GM19023 (cell line): ENCODE measurements around the gene GPR25.

Experiments used
- ATAC-seq: cut with Tn5 transposase; IDR thresholded peaks from one replicate; pipeline ENCODE4 v1.9.1; 2021; ENCODE audit warnings: mild to moderate bottlenecking, moderate library complexity; ENCODE audit not compliant: unreplicated experiment

GPR25 gene, protein sequence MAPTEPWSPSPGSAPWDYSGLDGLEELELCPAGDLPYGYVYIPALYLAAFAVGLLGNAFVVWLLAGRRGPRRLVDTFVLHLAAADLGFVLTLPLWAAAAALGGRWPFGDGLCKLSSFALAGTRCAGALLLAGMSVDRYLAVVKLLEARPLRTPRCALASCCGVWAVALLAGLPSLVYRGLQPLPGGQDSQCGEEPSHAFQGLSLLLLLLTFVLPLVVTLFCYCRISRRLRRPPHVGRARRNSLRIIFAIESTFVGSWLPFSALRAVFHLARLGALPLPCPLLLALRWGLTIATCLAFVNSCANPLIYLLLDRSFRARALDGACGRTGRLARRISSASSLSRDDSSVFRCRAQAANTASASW

DNA sequence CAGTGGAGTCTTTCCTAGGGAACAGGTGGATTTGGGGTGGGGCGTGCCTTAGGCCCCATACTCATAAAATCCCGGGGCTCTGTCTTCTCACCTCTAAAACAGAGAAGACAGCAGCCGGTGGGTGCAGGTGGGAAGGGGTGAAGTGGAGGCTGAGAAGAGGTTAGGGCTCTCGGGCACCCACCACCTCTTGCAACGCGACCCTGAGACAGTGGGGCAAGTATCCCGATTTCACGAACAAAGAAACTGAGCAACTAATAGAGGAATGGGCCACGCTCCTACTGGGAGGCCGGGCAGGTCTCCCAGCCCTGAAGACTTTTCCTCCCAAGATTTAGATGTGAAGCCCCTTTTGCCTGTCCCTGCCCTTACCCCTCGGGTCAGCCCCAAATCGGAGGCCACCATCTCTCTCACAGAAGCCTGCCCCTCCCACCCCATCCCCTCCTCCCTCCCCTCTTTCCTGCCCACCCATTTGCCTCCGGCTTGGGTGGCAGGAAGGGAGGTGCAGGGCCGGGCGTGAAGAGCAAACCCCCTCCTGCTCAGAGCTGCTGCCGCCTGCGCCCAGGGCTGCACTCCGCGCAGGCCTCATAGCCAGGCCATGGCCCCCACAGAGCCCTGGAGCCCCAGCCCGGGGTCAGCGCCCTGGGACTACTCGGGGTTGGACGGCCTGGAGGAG lies at the start of gene GPR25:
Gene GPR25, plus strand, starts transcription at position 536 of the 670 bp plus-strand sequence. Its CDS starts 57 bp downstream, at position 593.
- no peak for ATAC-seq

DNA sequence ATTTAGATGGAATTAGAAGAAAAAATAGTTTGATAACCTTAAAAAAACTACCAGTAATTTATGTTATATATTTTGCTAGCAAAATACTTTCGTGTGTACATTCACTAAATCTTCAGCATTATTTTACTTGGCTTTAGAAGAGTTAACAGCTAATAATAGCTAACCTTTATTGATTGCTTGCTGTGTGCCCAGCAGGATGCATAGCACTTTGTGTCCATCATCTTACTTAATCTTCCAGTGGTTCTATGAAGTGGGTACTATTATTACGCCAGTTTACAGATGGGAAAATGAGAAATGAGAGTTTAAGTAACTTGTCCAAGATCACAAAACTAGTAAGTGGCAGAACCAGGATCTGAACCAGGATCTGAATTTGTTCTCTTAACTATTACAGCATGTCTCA lies 41.7 kb upstream of the GPR25 start:
- ATAC-seq = no peak

DNA sequence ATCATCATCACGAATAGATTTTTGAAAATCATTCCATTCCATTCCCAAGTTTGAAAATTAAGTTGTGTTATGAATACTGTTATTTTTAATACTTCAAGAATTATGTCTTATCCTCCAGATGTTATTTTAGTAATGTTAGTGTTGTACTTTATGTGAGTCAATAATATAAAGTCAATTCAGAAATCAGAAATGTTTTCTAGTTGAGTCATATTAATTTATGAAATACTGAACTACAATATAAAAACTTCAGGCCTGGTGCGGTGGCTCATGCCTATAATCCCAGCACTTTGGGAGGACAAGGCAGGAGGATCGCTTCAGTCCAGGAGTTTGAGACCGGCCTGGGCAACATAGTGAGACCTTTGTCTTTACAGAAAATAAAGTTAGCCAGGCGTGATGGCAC lies 38.4 kb upstream of the GPR25 start:
- ATAC-seq = no peak

DNA sequence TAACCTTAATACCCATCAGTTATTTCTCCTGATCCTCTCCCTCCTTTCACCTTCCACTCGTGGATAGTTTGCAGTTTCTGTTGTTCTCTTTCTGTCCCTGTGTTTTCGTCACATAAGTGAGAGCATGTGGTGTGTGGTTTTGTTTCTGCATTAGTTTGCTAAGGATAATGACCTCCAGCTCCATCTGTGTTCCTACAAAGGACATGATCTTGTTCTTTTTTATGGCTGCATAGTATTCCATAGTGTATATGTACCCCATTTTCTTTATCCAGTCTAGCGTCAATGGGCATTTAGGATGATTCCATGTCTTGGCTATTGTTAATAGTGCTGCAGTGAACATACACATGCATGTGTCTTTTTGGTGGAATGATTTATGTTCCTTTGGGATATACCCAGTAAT lies 36.6 kb upstream of the GPR25 start:
- ATAC-seq = no peak

DNA sequence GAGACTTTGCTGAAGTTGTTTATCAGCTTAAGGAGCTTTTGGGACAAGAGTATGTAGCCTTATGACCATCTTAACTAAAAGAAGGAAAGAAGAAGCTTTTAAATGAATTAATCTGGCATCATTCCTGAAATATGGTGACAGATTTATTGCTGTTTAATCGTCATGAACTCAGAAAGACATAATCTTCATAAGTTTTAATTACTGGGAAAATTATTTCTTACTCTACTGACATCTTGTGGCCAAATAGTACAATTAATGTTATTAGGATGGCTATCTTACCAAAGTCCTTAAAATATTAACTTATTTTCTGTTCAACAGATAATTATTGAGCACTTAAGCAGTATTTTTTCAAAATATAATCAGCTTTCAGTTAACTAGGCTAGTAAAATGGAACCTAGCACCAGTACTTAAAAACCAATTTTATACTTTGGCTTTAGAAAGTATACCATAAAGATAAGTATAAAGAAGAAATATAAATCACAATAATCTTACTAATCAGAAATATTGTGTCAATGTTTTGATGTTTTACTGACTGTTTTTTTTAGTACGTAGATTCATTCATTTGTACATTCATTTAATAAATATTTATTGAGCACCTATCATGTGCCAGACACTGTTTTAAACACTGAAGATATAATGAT lies 34.7 kb upstream of the GPR25 start:
- no peak for ATAC-seq

DNA sequence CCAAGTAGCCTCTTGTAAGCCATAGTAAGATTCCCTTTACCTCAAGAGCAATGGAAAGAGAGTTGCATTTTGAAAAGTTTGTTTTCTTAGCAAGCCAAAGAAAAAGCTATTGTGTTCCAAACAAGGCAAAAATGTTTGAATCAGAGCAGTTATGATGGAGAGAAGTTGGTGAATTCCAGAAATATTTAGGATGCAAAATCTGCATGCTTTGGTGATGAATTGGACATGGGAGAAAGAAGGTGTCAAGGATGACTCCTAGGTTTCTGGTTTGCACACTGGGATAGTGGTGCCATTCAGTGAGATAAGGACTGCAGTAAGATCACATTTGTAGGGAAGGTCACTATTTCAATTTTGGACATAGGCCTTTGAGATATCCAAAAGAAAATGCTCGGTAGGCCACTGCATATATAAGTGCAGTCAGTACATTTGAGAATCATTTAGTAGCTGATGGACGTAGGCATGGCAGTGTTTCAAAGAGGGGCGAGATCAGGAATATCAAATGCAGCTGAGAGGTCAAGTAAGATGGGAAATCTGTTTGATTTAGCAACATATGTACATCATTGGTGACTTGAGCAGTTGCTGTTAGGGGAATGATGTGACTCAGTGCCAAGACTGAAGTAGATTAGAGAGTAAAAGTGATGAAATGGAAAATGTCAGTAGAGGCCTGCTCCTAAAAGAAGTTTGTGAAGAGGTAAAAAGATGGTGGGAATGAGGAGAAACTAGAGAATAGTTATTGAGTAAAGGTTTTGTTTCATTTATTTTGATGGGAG lies 33.9 kb upstream of the GPR25 start:
- no peak for ATAC-seq

DNA sequence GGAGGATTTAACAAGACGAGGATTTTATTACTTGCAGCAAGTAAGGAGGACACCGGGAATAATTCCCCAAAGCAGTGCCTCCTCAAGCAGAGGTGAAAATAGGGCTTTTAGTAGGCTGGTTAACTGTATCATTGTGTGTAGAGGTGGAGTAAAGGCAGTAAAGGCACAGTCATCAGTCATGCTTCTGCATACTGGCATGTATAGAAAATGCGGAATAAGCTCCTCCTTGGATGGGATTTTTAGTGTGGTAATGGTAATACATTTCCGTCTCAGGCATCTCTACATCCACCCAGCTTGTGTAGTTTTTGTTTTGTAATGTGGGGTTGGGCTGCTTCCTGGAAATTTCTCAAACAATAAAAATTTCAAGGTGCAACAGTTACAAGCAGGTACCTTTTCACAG lies 27.4 kb upstream of the GPR25 start:
- no peak for ATAC-seq

DNA sequence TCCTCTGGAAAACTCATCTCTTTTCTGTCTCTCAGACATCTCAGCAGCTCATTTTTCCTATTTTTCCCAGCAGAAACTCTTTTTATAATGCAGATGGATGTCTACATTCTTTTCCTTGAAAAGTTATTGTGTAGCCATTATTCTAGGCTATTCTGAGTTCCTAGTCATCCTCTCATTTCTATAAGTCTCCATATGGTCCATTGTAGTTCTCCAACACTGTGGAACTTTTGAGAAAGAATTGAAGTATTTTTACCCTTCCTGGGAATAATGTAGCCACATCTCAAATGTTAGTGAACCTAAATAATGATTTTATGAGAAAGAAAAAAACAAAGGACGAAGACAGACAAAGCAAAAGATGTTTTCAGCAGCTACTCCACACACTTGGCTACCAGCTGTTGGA lies 26.4 kb upstream of the GPR25 start:
- ATAC-seq = no peak

DNA sequence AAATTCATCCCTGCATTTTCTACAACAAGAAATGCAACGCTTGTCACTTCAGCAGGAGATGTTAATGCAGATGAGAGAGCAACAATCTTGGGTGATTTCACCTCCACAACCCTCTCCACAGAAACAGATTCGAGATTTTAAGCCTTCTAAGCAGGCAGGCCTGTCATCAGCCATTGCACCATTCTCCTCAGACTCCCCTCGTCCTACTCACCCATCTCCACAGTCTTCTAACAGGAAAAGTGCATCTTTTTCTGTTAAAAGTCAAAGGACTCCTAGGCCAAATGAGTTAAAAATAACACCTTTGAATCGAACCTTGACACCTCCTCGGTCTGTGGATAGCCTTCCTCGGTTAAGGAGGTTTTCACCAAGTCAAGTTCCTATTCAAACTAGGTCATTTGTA lies 23.4 kb upstream of the GPR25 start:
- ATAC-seq = no peak

DNA sequence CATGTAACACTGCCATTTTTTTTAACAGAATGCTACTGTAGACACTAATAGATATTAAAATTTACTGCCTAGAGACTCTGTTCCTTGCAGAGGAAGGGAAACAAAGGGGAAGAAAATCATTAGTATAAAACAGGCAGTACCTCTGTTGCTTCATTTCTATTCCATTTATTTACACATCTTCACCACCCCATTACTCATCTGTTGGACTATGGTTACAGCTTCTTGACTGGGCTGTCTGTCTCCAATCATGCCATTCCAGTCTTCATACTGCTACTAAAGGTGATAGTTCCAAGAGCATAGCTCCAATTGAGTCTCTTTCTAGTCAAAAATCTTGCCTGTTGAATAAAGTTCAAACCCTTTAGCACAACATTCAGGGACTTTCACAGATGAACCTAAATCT lies 22.2 kb upstream of the GPR25 start:
- no peak for ATAC-seq

DNA sequence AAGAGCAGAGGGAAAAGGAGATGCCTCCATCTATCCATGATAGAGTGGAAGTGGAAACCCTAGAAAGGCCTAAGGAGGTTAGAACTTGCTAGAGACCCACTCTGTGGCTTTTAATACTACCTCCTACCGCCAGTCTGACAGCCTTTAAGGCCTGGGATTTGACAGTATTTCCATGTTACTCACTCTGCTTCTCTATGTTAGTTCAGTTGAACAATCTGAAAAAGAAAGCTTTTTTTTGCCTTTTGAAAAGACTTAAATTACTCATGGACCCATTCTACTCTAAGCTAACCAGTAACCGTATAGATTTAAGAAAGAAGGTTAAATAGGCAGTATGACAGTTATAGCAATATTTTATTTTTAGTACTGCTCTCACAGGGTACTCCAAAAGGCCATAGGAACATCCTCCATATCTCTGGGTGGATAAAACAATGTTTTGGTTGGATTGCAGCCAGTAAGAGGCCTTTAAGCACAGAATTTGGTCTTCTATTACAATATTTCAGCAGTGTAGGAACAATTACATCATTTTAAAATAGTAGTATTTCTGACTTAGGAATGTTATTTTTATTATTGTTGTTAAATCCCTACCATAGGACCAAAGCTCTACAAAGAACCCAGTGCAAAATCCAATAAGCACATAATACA lies 15.9 kb upstream of the GPR25 start:
- ATAC-seq = no peak

DNA sequence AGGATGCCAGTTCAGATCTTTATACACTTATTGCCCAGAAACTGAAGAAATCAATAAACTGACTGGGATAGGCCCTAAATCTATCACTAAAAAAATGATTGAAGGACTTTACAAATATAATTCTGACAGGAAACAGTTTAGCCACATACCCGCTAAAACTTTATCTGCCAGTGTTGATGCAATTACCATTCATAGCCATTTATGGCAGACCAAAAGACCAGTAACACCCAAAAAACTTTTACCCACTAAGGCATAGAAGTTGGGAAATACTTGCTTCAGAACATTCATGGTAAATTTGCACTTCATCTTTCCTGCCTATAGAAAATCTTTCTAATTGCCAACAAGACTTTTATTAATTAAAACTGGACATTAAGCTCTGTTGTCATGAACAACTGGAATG lies 15.0 kb upstream of the GPR25 start:
- no peak for ATAC-seq

DNA sequence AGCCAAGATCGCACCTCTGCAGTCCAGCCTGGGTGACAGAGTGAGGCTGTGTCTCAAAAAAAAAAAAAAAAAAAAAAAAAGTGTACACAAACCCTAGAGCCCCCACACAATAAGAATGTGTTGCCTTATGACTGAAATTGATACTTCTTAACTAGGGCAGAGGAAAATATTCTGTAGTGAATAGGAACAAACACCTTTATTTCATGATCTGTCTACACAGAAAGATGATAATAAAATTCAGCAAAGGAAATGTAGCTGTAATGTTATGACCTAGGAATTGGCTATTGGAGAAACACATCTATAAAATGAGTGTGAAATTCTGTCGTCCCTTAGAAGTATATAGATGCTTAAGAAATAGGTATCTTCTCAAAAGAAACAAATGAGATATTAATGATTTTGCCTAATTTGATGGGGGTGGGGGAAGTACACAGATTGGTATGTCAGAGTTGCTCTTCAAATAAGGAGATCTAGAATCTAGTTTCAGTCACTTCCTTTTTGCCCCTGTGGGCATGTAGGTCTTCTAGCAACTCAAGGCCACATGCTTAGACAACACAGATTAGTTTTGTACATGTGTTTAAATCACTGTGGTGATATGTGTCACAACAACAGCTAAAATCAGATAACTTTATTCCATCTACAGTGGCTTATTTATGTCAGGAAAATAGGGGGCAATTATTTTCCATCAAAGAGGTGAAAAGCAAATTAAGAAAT lies 10.7 kb upstream of the GPR25 start:
- no peak for ATAC-seq

DNA sequence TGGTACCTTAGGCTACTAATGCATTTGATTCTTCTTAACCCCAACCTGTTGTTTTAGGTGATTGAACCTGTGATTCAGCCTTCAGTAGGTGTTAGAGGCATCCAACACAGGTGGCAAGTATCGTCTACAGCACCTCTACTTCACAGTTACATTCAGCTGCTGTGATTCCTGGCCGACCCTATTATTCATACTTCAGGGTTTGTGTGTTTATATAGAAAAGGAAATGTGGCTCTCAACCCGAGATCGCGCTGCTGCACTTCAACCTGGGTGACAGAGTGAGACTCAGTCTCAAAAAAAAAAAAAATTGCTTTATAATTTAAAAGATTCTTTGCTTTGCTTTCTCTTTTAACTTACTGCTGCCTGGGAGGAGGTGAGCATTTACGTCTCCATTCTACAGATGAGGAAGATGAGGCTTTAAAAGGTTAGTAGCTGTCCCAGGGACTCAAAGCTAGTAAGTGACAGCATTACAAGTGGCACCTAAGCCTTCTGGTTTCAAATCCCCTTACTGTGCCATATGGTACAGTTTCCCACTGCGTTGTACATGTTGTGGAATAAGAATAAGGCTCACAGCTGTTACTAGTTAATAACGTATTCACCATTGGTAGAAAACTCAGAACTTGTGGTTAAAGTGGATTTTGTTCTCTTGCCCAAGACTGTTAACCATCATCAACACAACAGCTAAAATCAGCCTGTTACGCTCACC lies 9.9 kb upstream of the GPR25 start:
- ATAC-seq = no peak

DNA sequence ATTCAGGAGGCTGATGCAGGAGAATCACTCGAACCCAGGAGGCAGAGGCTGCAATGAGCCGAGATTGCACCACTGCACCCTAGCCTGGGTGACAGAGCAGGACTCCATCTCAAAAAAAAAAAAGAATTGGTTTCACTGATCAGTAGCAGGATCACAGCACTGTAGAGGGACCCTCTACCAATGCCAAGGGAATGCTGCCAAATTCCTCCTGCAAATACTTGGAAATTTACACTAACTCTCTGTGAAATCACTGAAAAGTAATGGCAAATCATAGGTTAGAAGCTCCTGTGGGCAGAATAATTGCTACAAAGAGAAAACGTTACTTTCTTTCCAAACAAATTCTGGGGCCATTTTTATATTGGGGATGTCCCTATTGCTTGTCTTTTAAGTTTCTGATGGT lies 6.7 kb upstream of the GPR25 start:
- ATAC-seq = no peak

DNA sequence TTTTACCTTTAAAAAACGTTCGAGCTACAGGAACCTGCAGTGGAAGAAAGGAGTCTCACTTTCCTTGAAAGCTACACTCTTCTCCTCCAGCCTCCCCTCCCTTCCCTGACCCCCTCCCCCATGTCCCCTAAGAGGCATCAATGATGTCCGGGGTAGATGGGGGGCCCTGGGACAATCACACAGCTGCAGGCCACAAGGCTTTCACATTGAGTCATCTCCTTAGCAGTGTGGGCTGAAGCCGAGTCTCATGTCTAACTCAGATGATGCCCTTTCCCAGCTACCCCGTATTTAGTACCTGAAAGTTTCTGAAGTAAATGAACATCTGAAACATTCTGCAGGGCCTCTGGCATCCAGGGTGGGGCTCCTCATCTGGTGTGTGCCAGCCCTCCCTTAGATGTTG lies 6.3 kb upstream of the GPR25 start:
- ATAC-seq = peak; percentile 81

DNA sequence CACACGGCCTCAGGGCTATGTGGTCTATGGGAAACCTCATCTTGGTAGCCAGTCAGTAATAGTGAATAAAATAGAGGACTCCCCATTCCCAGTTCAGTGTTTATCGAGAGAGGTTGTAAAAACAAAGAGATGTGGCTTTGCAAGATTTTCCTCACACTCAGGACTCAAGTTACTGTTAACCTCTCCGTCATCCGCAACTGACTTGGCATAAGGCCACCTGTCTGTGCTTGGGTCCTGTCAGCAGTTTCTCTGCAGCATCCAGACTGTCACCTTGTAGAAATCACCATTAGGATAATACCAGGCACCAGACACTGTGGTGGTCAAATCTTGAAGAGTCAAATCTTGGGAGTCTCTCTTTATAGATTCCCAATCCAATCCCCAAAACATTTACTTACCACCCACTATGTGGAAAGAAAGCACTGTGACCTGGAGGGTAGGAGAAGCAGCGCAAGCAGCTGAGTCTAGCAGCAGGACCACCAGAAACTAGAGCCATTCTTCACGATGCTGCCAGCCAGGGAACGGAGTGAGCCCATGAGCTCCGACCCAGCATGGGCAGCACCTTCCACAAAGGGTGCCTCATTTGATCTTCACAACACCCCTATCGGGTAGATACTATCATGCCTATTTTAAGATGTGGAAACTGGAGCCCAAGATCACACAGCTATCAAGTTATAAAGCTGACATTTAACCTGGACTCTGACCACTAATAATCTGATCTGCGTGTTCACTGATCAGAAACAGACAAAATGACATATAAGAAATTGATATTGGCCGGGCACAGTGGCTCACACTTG lies 5.6 kb upstream of the GPR25 start:
- no peak for ATAC-seq

DNA sequence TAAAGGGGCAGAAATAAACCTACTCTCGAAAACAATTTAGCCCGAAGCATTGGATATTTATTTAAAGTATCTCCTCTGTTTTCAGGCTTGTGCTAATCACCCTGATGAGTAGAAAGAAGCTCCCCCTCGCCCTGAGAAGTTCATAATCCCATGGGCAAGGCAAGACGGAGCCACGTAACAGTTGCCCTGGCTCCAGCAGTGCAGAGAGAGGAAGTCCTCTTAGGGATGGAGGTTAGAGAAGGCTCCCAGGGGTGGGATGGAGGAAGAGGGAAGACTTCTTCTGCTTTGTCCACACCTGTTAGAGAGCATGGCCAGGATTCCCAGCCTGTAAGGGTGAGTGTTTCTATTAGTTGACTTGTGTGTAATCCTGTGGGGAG lies 3.4 kb upstream of the GPR25 start:
- no peak for ATAC-seq
